Mesothelial cell of epicardium (in vitro differentiated cells): Measurements from ENCODE around the gene ANKRD49. TPM values are rescaled to one million over a fixed set of nuclear protein-coding genes. Genes with fewer than 3 reads are reported as not detected.

Experiments used
- DNase-seq, 2 experiments: peaks; one replicate each; pipeline ENCODE4 v3.0.0; 2021; ENCODE audit warnings: low spot score in 2 of 2; ENCODE audit not compliant: unreplicated experiment in 2 of 2
- H3K27ac Mint-ChIP-seq: 2 replicates; pipeline ENCODE4 v1.8.0; 2021; ENCODE audit warnings: mixed read lengths
- H3K27me3 Mint-ChIP-seq: 2 replicates; pipeline ENCODE4 v1.8.0; 2021; ENCODE audit warnings: low read depth, mixed read lengths
- H3K36me3 Mint-ChIP-seq: 2 replicates; pipeline ENCODE4 v1.8.0; 2021; ENCODE audit warnings: mixed read lengths
- H3K4me1 Mint-ChIP-seq: 2 replicates; pipeline ENCODE4 v1.8.0; 2021; ENCODE audit warnings: mixed read lengths
- H3K4me3 Mint-ChIP-seq: 2 replicates; pipeline ENCODE4 v1.8.0; 2021; ENCODE audit warnings: mild to moderate bottlenecking, moderate library complexity, mixed read lengths
- H3K9me3 Mint-ChIP-seq: 2 replicates; pipeline ENCODE4 v1.8.0; 2021; ENCODE audit warnings: mixed read lengths
- total RNA-seq: library from RNA; stranded (reverse); gene quantifications from 3 replicates; pipeline ENCODE4 v1.2.1, GENCODE V29; 2021
- TF ChIP-seq, protein P1 (sequence below): fragments of 200-600 bp; sonication (generic); IDR thresholded peaks from one replicate; pipeline ENCODE4 v1.5.0; 2021; ENCODE audit warnings: antibody characterized with exemption; ENCODE audit not compliant: unreplicated experiment

ANKRD49 gene
- total RNA-seq, 1 donor from 2014 or later: 16.6 TPM

DNA sequence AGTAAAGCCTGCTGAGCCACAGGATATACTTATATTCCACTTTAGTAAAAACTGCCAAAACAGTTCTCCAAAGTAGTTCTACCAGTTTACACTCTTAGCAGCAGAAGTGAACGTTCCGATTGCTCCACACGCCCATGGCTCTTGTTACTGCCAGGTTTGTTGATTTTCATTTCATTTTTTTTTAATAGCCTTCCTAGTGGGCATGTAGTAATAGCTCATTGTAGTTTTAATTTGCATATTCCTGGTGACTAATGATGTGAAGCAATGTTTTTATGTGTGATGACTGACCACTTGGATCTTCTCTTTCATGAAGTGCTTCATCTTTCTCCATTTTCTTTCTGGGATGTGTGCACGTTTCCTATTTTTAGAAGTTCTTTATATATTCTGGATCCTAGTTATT is 13.7 kb downstream of the ANKRD49 start:
- H3K27ac Mint-ChIP-seq: no peak overlapping the region
- H3K27me3 Mint-ChIP-seq: peaks cover 5% of the 10 kb centered on the region
- no peak overlapping the region for H3K4me3 Mint-ChIP-seq
- peaks cover 3% of the 10 kb centered on the region for H3K9me3 Mint-ChIP-seq
- TF ChIP-seq, protein P1, sequence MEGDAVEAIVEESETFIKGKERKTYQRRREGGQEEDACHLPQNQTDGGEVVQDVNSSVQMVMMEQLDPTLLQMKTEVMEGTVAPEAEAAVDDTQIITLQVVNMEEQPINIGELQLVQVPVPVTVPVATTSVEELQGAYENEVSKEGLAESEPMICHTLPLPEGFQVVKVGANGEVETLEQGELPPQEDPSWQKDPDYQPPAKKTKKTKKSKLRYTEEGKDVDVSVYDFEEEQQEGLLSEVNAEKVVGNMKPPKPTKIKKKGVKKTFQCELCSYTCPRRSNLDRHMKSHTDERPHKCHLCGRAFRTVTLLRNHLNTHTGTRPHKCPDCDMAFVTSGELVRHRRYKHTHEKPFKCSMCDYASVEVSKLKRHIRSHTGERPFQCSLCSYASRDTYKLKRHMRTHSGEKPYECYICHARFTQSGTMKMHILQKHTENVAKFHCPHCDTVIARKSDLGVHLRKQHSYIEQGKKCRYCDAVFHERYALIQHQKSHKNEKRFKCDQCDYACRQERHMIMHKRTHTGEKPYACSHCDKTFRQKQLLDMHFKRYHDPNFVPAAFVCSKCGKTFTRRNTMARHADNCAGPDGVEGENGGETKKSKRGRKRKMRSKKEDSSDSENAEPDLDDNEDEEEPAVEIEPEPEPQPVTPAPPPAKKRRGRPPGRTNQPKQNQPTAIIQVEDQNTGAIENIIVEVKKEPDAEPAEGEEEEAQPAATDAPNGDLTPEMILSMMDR: no peak
- peaks cover 6% of the 10 kb centered on the region for H3K4me1 Mint-ChIP-seq
- H3K36me3 Mint-ChIP-seq: no peaks in the 10 kb centered on the region
- no peak for DNase-seq

DNA sequence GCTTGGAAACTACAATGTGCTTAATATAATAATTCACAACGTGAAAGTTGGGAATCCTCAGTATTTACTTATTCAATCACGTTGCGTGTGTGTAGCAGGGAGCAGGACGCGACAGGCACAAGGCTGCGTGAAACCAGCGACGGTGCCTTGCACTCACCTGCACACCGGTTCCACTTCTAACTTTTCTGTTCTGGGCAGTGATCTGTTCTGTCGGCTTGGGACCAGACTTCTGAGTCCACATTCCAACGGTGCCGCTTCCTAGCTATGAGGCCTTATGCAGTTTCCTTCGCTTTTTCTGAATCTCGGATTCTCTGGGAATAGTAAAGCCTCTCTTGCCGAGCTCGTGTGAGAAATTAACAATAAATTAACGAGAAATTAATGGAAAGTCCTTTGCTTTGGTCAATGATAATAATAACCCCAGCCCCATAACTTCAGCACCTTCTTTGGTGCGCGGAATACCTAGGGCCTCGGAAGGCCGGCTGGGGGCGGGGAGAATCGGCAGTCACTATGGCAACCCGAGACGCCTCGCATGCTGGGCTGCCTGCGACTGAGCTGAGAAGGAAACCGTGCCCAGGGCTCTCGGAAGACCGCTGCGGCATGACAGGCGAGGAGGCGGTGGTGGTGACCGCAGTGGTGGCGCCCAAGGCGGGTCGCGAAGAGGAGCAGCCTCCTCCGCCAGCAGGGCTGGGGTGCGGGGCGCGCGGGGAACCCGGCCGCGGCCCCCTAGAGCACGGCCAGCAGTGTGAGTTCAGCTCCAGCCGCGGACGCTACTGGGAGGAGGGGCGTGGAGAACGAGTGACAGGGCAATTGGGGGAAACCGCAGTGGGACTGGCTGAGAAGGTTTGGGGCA is 18.4 kb downstream of the ANKRD49 start, which contains the start of gene C11orf97:
Gene C11orf97, plus strand, starts transcription at position 530 of the 850 bp plus-strand sequence. Its CDS starts 68 bp downstream, at position 598.
- TF ChIP-seq, protein P1: no peak
- peaks cover 12% of the 10 kb centered on the region for H3K4me1 Mint-ChIP-seq
- H3K36me3 Mint-ChIP-seq: no peaks in the 10 kb centered on the region

DNA sequence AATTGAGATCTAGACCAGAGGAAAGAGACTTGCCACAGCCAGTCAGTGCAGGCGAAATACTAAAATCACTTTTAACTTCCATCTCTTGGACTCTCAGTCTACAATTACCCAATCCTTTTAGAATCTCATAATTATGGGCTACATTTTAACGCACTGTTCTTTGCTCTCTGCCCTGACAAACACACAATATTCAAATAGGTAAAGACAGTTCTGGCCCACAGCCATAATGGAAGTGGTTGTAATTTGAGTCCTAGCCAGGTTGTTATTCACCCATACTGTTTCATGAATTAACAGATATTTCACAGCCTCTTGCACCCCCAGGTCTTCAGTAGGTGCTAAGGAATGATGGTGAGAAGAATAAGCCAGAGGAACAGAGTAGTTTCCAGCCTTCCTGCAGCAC is 19.3 kb downstream of the ANKRD49 start:
- H3K27ac Mint-ChIP-seq: no peak overlapping the region
- no peaks in the 10 kb centered on the region for H3K36me3 Mint-ChIP-seq
- H3K4me1 Mint-ChIP-seq: peaks cover 12% of the 10 kb centered on the region
- no peak for DNase-seq
- peaks cover 10% of the 10 kb centered on the region for H3K27me3 Mint-ChIP-seq
- H3K9me3 Mint-ChIP-seq: peaks cover 2% of the 10 kb centered on the region
- TF ChIP-seq, protein P1: no peak
- peak overlapping the region; percentile 44 for H3K4me3 Mint-ChIP-seq

More for the DNA sequence above, 18.4 kb downstream of the ANKRD49 start, which contains the start of gene C11orf97:
- Mint-ChIP-seq H3K27me3 (peaks cover 11% of the 10 kb centered on the region), H3K27ac (no peak within 1 kb of the TSS), H3K9me3 (peaks cover 3% of the 10 kb centered on the region), H3K4me3 (peak within 1 kb of the TSS; percentile 79)
- peak; percentile 49 to 77 for DNase-seq

DNA sequence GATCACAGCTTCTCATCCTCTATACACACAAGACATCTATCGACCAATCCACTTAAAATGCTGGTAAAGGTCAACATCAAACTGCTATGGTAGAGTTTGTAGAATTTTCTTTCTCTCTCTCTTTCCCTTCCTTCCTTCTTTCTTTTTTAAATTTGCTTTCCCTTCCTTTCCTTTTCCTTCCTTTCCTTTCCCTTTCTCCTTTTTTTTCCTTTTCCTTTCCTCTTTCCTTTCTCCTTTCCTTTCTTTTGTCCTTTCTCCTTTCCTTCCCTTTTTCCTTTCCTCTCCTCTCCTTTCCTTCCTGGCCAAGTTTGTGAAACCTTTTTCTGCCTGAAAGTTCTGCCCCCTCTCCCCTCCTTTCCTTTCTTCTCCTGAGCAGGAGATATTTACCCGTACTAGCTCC is 21.6 kb downstream of the ANKRD49 start:
- Mint-ChIP-seq H3K9me3 (no peaks in the 10 kb centered on the region), H3K4me1 (peaks cover 12% of the 10 kb centered on the region), H3K27ac (no peak overlapping the region), H3K36me3 (no peaks in the 10 kb centered on the region), H3K27me3 (peaks cover 7% of the 10 kb centered on the region), H3K4me3 (no peak overlapping the region)
- no peak for DNase-seq
- TF ChIP-seq, protein P1: no peak

DNA sequence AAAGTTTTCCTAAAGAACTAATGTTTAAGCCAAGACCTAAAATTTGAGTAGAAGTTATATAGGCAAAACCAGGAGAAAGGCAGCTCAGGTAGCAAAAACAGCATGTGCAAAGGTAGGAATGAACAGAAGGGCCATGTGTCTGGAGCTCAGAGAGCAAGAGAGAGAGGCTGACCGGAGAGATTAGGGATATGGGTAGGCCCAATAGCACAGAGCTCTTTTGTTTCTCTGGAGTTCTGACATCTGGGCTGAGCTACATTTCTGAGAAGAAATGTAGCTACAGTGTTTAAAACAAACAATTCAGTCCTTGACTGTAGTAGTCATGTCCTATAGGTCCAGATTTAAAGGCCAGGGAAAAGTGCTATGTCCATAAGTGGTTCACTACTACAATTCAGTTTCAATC is 22.9 kb downstream of the ANKRD49 start:
- peaks cover 12% of the 10 kb centered on the region for H3K4me1 Mint-ChIP-seq
- TF ChIP-seq, protein P1: no peak
- no peaks in the 10 kb centered on the region for H3K9me3 Mint-ChIP-seq
- H3K27ac Mint-ChIP-seq: no peak overlapping the region
- H3K27me3 Mint-ChIP-seq: peaks cover 7% of the 10 kb centered on the region
- H3K36me3 Mint-ChIP-seq: no peaks in the 10 kb centered on the region
- no peak for DNase-seq
- H3K4me3 Mint-ChIP-seq: no peak overlapping the region
